ENCODE measurements around the gene PAFAH1B2. TPM values are rescaled to one million over a fixed set of nuclear protein-coding genes. Genes with fewer than 3 reads are reported as not detected.
A peak's percentile ranks its signal among the peaks of the same experiment; 100 is the strongest.

PAFAH1B2 gene
- total and polyA plus RNA-seq, 10 of the 15 experiments (the other 5 are each of a cell fraction or from before 2014, with no cell fraction given): 17.6 to 64.8 (median 47.6) TPM

GRCh38 chr11:117166491-117166890 is 22.4 kb downstream of the PAFAH1B2 start:
- 100% methylated on average over 1 of the region's 1 CpG for WGBS (ENCODE audit: insufficient coverage, insufficient replicate concordance, low lambda C conversion rate, missing lambda C conversion rate)
- ChIA-PET POLR2A (interaction anchor here (1.1 to 1.2 kb wide), 2 partner anchors 11 to 21 kb away, joined by 3 read pairs; no protein-coding TSS in a partner anchor), CTCF (interaction anchor here (0.5 to 1.2 kb wide), 4 partner anchors 14 to 797 kb away, joined by 3 to 5 read pairs (median 4); partner anchors contain the start of gene APOA5), SMC1A (ENCODE audit: uncharacterized antibody, unreplicated experiment) (interaction anchor here (1.0 to 1.7 kb wide), 5 partner anchors 9 to 521 kb away, joined by 3 to 6 read pairs (median 4); partner anchors contain the start of gene SIDT2), RAD21 (ENCODE audit: unreplicated experiment) (no interaction called here)
- ATAC-seq: no peak
- H3K9ac ChIP-seq (ENCODE audit: control insufficient read depth, insufficient read depth, low read length): no peak overlapping the region
- H2AFZ ChIP-seq (ENCODE audit: control insufficient read depth, low read depth, low read length): no peak overlapping the region
- intact Hi-C loops (cut with micrococcal nuclease; ENCODE audit: unreplicated experiment) (no loop called here), in situ Hi-C loops (cut with MboI) (no loop called here)
- H3K4me2 ChIP-seq (ENCODE audit: control insufficient read depth, insufficient read depth): no peak overlapping the region
- no peaks in the 10 kb centered on the region for H3K4me1 ChIP-seq (ENCODE audit: control insufficient read depth, insufficient read depth, low read length)
- H3K27ac ChIP-seq (ENCODE audit: control insufficient read depth, insufficient read depth): no peak overlapping the region
- no peak overlapping the region for H3K4me3 ChIP-seq
- no peaks in the 10 kb centered on the region for H3K79me2 ChIP-seq (ENCODE audit: control insufficient read depth, insufficient read depth, low read length)
- no peaks in the 10 kb centered on the region for H3K9me3 ChIP-seq (replicated peaks; ENCODE audit: control insufficient read depth, insufficient read depth, low read length)
- no peak for TF ChIP-seq NFXL1 (IDR thresholded peaks at IDR 0.05; ENCODE audit: borderline replicate concordance)
- BruUV-seq (replicated peaks): no TSS peak
- no peaks in the 10 kb centered on the region for H3K27me3 ChIP-seq (replicated peaks in 1 of 2; ENCODE audit: control insufficient read depth in 2 of 2, insufficient read depth in 2 of 2, low read length in 1 of 2)
- FAIRE-seq: no peak
- no peaks in the 10 kb centered on the region for H4K20me1 ChIP-seq (ENCODE audit: control insufficient read depth, insufficient read depth)
- DNase-seq (ENCODE audit: low read depth, low spot score): no peak
- H3K36me3 ChIP-seq (ENCODE audit: control insufficient read depth in 2 of 2, insufficient read depth in 2 of 2, low read length in 1 of 2): peaks cover 6 to 24% of the 10 kb centered on the region in 2 experiments

GRCh38 chr11:117169736-117170135 is 25.6 kb downstream of the PAFAH1B2 start:
- Histone ChIP-seq H3K9ac (ENCODE audit: control insufficient read depth, insufficient read depth, low read length) (no peak overlapping the region), H3K4me3 (no peak overlapping the region), H3K27ac (ENCODE audit: control insufficient read depth, insufficient read depth) (no peak overlapping the region), H3K4me2 (ENCODE audit: control insufficient read depth, insufficient read depth) (no peak overlapping the region), H3K79me2 (ENCODE audit: control insufficient read depth, insufficient read depth, low read length) (no peaks in the 10 kb centered on the region), H3K27me3 (replicated peaks in 1 of 2; ENCODE audit: control insufficient read depth in 2 of 2, insufficient read depth in 2 of 2, low read length in 1 of 2) (no peaks in the 10 kb centered on the region), H2AFZ (ENCODE audit: control insufficient read depth, low read depth, low read length) (no peak overlapping the region), H3K4me1 (ENCODE audit: control insufficient read depth, insufficient read depth, low read length) (no peaks in the 10 kb centered on the region), H3K36me3 (ENCODE audit: control insufficient read depth in 2 of 2, insufficient read depth in 2 of 2, low read length in 1 of 2) (peaks cover 6 to 21% of the 10 kb centered on the region in 2 experiments), H4K20me1 (ENCODE audit: control insufficient read depth, insufficient read depth) (no peaks in the 10 kb centered on the region), H3K9me3 (replicated peaks; ENCODE audit: control insufficient read depth, insufficient read depth, low read length) (no peaks in the 10 kb centered on the region)
- FAIRE-seq (no peak), DNase-seq (ENCODE audit: low read depth, low spot score) (no peak), ATAC-seq (no peak)
- no peak for TF ChIP-seq ZNF384 (IDR thresholded peaks at IDR 0.05; ENCODE audit: borderline replicate concordance, low read depth, low read length)
- TF ChIP-seq SREBF2 (IDR thresholded peaks at IDR 0.05; ENCODE audit: low read length): no peak
- no peak for TF ChIP-seq EED (IDR thresholded peaks at IDR 0.05; ENCODE audit: low read depth)
- TF ChIP-seq SP1 (IDR thresholded peaks at IDR 0.05; ENCODE audit: low read depth, low read length): no peak
- TSS peak; percentile 16 for BruUV-seq (replicated peaks)
- in situ Hi-C loops (cut with MboI) (no loop called here), intact Hi-C loops (cut with micrococcal nuclease; ENCODE audit: unreplicated experiment) (no loop called here)
- 97% methylated on average over 2 of the region's 2 CpGs for WGBS (ENCODE audit: insufficient coverage, insufficient replicate concordance, low lambda C conversion rate, missing lambda C conversion rate)
- ChIA-PET POLR2A (interaction anchor here (1.0 kb wide), 1 partner anchor 9 kb away, joined by 3 read pairs; no protein-coding TSS in a partner anchor), CTCF (interaction anchor here (1.0 to 5.1 kb wide), 3 partner anchors 12 to 56 kb away, joined by 3 to 44 read pairs (median 3); no protein-coding TSS in a partner anchor), RAD21 (ENCODE audit: unreplicated experiment) (interaction anchor here (1.0 kb wide), 1 partner anchor 10 kb away, joined by 3 read pairs; no protein-coding TSS in a partner anchor), SMC1A (ENCODE audit: uncharacterized antibody, unreplicated experiment) (interaction anchor here (1.1 to 2.3 kb wide), 4 partner anchors 8 to 24 kb away, joined by 4 to 15 read pairs (median 7); partner anchors contain the start of gene SIDT2)
